Measurements from ENCODE around the gene TUBA3C.

TUBA3C gene

GRCh38 chr13:19154843-19155242 lies 26.8 kb downstream of the TUBA3C start:
- DNase-seq (ENCODE audit: insufficient read length, low spot score) = no peak
- TF ChIP-seq SPI1 (IDR thresholded peaks at IDR 0.05; ENCODE audit: low read depth, low read length) (no peak), TAF1 (IDR thresholded peaks at IDR 0.05; ENCODE audit: low read depth, low read length) (no peak), POLR2A (IDR thresholded peaks at IDR 0.05; ENCODE audit: low read depth, low read length) (no peak), PAX5 (IDR thresholded peaks at IDR 0.05; ENCODE audit: insufficient read depth, low read length, severe bottlenecking) (no peak), POLR2AphosphoS5 (IDR thresholded peaks at IDR 0.05; ENCODE audit: low read depth, low read length) (no peak), POU2F2 (IDR thresholded peaks at IDR 0.05; ENCODE audit: low read depth, low read length) (no peak)
- FAIRE-seq = no peak

GRCh38 chr13:19153782-19154450 lies 27.7 kb downstream of the TUBA3C start:
- DNase-seq (ENCODE audit: insufficient read length, low spot score) = no peak
- TF ChIP-seq POU2F2 (IDR thresholded peaks at IDR 0.05; ENCODE audit: low read depth, low read length) = no peak
- no peak for TF ChIP-seq TAF1 (IDR thresholded peaks at IDR 0.05; ENCODE audit: low read depth, low read length)
- TF ChIP-seq POLR2A (IDR thresholded peaks at IDR 0.05; ENCODE audit: low read depth, low read length) = no peak
- no peak for TF ChIP-seq POLR2AphosphoS5 (IDR thresholded peaks at IDR 0.05; ENCODE audit: low read depth, low read length)
- TF ChIP-seq SPI1 (IDR thresholded peaks at IDR 0.05; ENCODE audit: low read depth, low read length) = no peak
- TF ChIP-seq PAX5 (IDR thresholded peaks at IDR 0.05; ENCODE audit: insufficient read depth, low read length, severe bottlenecking) = no peak
- no peak for FAIRE-seq

DNA sequence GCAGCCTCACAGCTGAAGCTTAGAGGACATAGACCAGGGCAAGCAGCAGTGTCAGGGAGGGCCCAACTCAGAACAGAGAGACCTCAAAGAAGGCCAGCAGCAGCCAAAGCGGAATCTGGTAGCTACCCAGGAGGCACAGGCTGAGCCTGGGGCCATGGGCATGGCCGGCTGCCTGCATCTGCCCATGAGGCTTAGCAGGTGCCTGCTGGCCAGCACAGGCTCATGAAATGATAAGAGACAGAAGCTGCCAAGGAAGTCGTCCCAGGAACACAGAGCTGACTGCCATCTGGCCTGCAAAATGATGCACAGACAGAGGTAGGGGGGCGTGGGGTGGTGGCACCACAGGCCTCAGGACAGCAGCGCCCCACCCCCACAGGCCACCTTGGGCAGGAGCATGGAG lies 29.2 kb downstream of the TUBA3C start:
- no peak for TF ChIP-seq PAX5 (IDR thresholded peaks at IDR 0.05; ENCODE audit: insufficient read depth, low read length, severe bottlenecking)
- DNase-seq (ENCODE audit: insufficient read length, low spot score) (no peak), FAIRE-seq (no peak)

- TF ChIP-seq TAF1 (IDR thresholded peaks at IDR 0.05; ENCODE audit: low read depth, low read length) (no peak), POLR2A (IDR thresholded peaks at IDR 0.05; ENCODE audit: low read depth, low read length) (no peak), POU2F2 (IDR thresholded peaks at IDR 0.05; ENCODE audit: low read depth, low read length) (no peak), SPI1 (IDR thresholded peaks at IDR 0.05; ENCODE audit: low read depth, low read length) (no peak), POLR2AphosphoS5 (IDR thresholded peaks at IDR 0.05; ENCODE audit: low read depth, low read length) (no peak), PAX5 (IDR thresholded peaks at IDR 0.05; ENCODE audit: insufficient read depth, low read length, severe bottlenecking) (no peak)
- DNase-seq (ENCODE audit: insufficient read length, low spot score) (no peak), FAIRE-seq (no peak)
Measured at GRCh38 chr13:19151581-19152263, 29.9 kb downstream of the TUBA3C start.

GRCh38 chr13:19150712-19151228 lies 30.9 kb downstream of the TUBA3C start:
- TF ChIP-seq POLR2A (IDR thresholded peaks at IDR 0.05; ENCODE audit: low read depth, low read length) = no peak
- TF ChIP-seq POLR2AphosphoS5 (IDR thresholded peaks at IDR 0.05; ENCODE audit: low read depth, low read length) = no peak
- no peak for TF ChIP-seq TAF1 (IDR thresholded peaks at IDR 0.05; ENCODE audit: low read depth, low read length)
- no peak for TF ChIP-seq PAX5 (IDR thresholded peaks at IDR 0.05; ENCODE audit: insufficient read depth, low read length, severe bottlenecking)
- no peak for TF ChIP-seq SPI1 (IDR thresholded peaks at IDR 0.05; ENCODE audit: low read depth, low read length)
- no peak for TF ChIP-seq POU2F2 (IDR thresholded peaks at IDR 0.05; ENCODE audit: low read depth, low read length)
- no peak for DNase-seq (ENCODE audit: insufficient read length, low spot score)
- no peak for FAIRE-seq

DNA sequence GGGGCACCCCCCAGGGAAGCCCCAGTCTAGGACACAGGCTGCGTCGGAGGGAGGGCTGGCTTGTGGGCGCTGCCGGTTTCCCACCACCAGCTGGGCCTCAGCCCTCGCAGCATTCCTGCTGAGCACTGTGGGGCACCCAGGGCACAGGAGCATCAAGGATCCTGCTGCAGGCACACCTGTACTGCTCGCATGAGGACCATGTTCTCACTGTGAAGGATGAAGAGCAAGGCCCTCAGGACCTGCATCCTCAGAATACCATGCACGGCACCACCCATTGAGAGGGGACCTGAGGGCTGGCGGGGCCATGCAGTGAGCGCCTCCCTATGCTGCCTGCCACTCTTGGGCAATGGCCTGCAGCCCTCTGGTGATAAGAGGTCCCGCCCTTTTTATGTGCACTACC lies 31.4 kb downstream of the TUBA3C start:
- DNase-seq (ENCODE audit: insufficient read length, low spot score) (no peak), FAIRE-seq (no peak)
- TF ChIP-seq POU2F2 (IDR thresholded peaks at IDR 0.05; ENCODE audit: low read depth, low read length) (no peak), PAX5 (IDR thresholded peaks at IDR 0.05; ENCODE audit: insufficient read depth, low read length, severe bottlenecking) (no peak), TAF1 (IDR thresholded peaks at IDR 0.05; ENCODE audit: low read depth, low read length) (no peak), POLR2A (IDR thresholded peaks at IDR 0.05; ENCODE audit: low read depth, low read length) (no peak), SPI1 (IDR thresholded peaks at IDR 0.05; ENCODE audit: low read depth, low read length) (no peak), POLR2AphosphoS5 (IDR thresholded peaks at IDR 0.05; ENCODE audit: low read depth, low read length) (no peak)

DNA sequence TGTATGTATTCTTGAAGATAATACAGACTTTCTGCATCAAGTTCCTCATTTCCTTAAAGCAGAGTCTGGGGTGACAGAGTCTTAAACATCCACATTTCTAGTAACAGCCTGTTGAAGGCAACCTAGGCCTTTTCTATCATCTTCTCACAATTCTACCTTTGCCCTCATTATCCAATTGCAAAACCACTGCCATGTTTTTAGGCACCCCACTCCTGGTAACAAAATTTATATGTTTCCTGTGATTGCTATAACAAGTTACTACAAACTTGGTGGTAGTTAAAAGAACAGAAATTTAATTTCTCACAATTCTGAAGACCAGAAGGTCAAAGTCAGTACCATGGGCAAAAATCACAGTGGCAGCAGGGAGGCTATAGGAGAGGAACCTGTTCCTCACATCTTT lies 33.1 kb downstream of the TUBA3C start:
- no peak for DNase-seq (ENCODE audit: insufficient read length, low spot score)
- FAIRE-seq = no peak
- TF ChIP-seq TAF1 (IDR thresholded peaks at IDR 0.05; ENCODE audit: low read depth, low read length) = no peak
- no peak for TF ChIP-seq POU2F2 (IDR thresholded peaks at IDR 0.05; ENCODE audit: low read depth, low read length)
- TF ChIP-seq POLR2AphosphoS5 (IDR thresholded peaks at IDR 0.05; ENCODE audit: low read depth, low read length) = no peak
- TF ChIP-seq SPI1 (IDR thresholded peaks at IDR 0.05; ENCODE audit: low read depth, low read length) = no peak
- no peak for TF ChIP-seq PAX5 (IDR thresholded peaks at IDR 0.05; ENCODE audit: insufficient read depth, low read length, severe bottlenecking)
- no peak for TF ChIP-seq POLR2A (IDR thresholded peaks at IDR 0.05; ENCODE audit: low read depth, low read length)
